HL-60 (cell line): ENCODE results near the gene KCNJ6.
A peak's percentile ranks its signal among the peaks of the same experiment; 100 is the strongest.
"Not testable (repeated sequence)": the region's sequence is repeated elsewhere in the genome, so short reads cannot be mapped to it uniquely, and the experiment has no call there.

ENCODE experiments used
- DNase-seq, 2 experiments: peaks; one replicate each; pipeline ENCODE4 v3.0.0-alpha.2; 2010 to 2020; ENCODE audit warnings: low read depth in 1 of 2, low spot score in 1 of 2
- H3K27ac ChIP-seq: fragments of 250-450 bp; sonication (Bioruptor Pico); replicated peaks from 2 replicates; pipeline ENCODE4 v1.5.1; 2020; ENCODE audit warnings: mild to moderate bottlenecking, moderate library complexity
- H3K27me3 ChIP-seq: fragments of 250-450 bp; sonication (Bioruptor Pico); 2 replicates; pipeline ENCODE4 v1.5.1; 2021; ENCODE audit warnings: mild to moderate bottlenecking, moderate library complexity; ENCODE audit not compliant: insufficient read depth, poor library complexity, severe bottlenecking
- H3K4me3 ChIP-seq: replicated peaks from 2 replicates; pipeline ENCODE4 v1.5.1; 2011; ENCODE audit warnings: mild to moderate bottlenecking, control low read depth, low read length; ENCODE audit not compliant: insufficient read depth
- CTCF ChIP-seq: IDR thresholded peaks from one replicate; pipeline ENCODE4 v1.5.1; 2011; ENCODE audit warnings: low read length, control low read depth, inconsistent platforms; ENCODE audit not compliant: insufficient read depth
- GABPA ChIP-seq: IDR thresholded peaks from 2 replicates; pipeline ENCODE4 v1.6.1; 2012; ENCODE audit warnings: low read depth
- POLR2AphosphoS5 ChIP-seq: IDR thresholded peaks from 2 replicates; pipeline ENCODE4 v1.6.1; 2012; ENCODE audit warnings: low read depth
- SPI1 ChIP-seq: IDR thresholded peaks from 2 replicates; pipeline ENCODE4 v1.6.1; 2012; ENCODE audit warnings: low read depth, mild to moderate bottlenecking, borderline replicate concordance
- TF ChIP-seq, protein P1 (sequence below): IDR thresholded peaks from 2 replicates; pipeline ENCODE4 v1.6.1; 2012; ENCODE audit warnings: low read depth; ENCODE audit not compliant: insufficient replicate concordance

The KCNJ6 gene

DNA sequence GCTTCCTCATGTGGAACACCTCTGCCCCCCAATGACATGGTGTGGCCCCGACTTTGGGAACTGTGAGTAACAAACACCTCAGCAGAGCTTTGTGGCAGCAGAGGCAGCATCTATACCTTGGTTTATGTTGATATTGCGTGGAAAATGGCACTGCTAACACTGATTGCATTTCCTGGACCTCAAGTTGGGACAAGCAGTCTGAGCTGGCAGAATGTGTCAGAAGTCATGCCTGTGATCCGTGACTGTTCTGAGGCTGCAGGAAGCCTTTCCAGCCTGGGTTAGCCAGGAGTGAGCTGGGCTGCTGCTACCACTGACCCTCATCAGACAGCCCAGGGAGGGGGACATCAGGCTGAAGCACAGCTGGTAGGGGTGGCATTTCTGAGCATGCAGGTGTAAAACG is 268.5 kb downstream of the KCNJ6 start:
- H3K27me3 ChIP-seq: no peaks in the 10 kb centered on the region
- TF ChIP-seq CTCF (no peak), GABPA (no peak)
- no peak for DNase-seq
- H3K27ac ChIP-seq: no peak overlapping the region
- no peak overlapping the region for H3K4me3 ChIP-seq

GRCh38 chr21:37646761-37647160 is 269.5 kb downstream of the KCNJ6 start:
- not testable (repeated sequence) for DNase-seq, H3K4me3 ChIP-seq, H3K27me3 ChIP-seq, H3K27ac ChIP-seq

GRCh38 chr21:37645848-37646247 is 270.4 kb downstream of the KCNJ6 start:
- no peak for DNase-seq
- no peak for TF ChIP-seq GABPA
- no peak for TF ChIP-seq SPI1
- TF ChIP-seq POLR2AphosphoS5: no peak
- no peak for TF ChIP-seq CTCF
- TF ChIP-seq, protein P1, sequence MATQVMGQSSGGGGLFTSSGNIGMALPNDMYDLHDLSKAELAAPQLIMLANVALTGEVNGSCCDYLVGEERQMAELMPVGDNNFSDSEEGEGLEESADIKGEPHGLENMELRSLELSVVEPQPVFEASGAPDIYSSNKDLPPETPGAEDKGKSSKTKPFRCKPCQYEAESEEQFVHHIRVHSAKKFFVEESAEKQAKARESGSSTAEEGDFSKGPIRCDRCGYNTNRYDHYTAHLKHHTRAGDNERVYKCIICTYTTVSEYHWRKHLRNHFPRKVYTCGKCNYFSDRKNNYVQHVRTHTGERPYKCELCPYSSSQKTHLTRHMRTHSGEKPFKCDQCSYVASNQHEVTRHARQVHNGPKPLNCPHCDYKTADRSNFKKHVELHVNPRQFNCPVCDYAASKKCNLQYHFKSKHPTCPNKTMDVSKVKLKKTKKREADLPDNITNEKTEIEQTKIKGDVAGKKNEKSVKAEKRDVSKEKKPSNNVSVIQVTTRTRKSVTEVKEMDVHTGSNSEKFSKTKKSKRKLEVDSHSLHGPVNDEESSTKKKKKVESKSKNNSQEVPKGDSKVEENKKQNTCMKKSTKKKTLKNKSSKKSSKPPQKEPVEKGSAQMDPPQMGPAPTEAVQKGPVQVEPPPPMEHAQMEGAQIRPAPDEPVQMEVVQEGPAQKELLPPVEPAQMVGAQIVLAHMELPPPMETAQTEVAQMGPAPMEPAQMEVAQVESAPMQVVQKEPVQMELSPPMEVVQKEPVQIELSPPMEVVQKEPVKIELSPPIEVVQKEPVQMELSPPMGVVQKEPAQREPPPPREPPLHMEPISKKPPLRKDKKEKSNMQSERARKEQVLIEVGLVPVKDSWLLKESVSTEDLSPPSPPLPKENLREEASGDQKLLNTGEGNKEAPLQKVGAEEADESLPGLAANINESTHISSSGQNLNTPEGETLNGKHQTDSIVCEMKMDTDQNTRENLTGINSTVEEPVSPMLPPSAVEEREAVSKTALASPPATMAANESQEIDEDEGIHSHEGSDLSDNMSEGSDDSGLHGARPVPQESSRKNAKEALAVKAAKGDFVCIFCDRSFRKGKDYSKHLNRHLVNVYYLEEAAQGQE: no peak
- Histone ChIP-seq H3K27me3 (no peaks in the 10 kb centered on the region), H3K27ac (no peak overlapping the region), H3K4me3 (no peak overlapping the region)

- H3K27me3 ChIP-seq: no peaks in the 10 kb centered on the region
- H3K4me3 ChIP-seq: no peak overlapping the region
- DNase-seq: no peak
- no peak overlapping the region for H3K27ac ChIP-seq
- no peak for TF ChIP-seq CTCF
- TF ChIP-seq SPI1: no peak
- TF ChIP-seq GABPA: no peak
These were observed 271.6 kb downstream of the KCNJ6 start for GRCh38 chr21:37644636-37645035.

- DNase-seq, H3K27me3 ChIP-seq, H3K4me3 ChIP-seq, H3K27ac ChIP-seq: not testable (repeated sequence)
These were observed 272.4 kb downstream of the KCNJ6 start for GRCh38 chr21:37643862-37644261.

- H3K27me3 ChIP-seq: no peaks in the 10 kb centered on the region
- peak in 1 of 2 experiments; percentile 37 for DNase-seq
These were observed 273.8 kb downstream of the KCNJ6 start for GRCh38 chr21:37642493-37642892.

More at GRCh38 chr21:37642493-37642892, 273.8 kb downstream of the KCNJ6 start:
- TF ChIP-seq CTCF (no peak), SPI1 (no peak), POLR2AphosphoS5 (no peak), GABPA (no peak)
- TF ChIP-seq, protein P1: no peak
- H3K4me3 ChIP-seq: no peak overlapping the region
- H3K27ac ChIP-seq: no peak overlapping the region
